ENCODE results near the gene LHFPL2.

LHFPL2 gene

GRCh38 chr5:78519198-78519941 lies 129.2 kb downstream of the LHFPL2 start:
- no peak for DNase-seq (ENCODE audit: low spot score)

GRCh38 chr5:78518365-78519197 lies 130.0 kb downstream of the LHFPL2 start:
- no peak for DNase-seq (ENCODE audit: low spot score)

DNA sequence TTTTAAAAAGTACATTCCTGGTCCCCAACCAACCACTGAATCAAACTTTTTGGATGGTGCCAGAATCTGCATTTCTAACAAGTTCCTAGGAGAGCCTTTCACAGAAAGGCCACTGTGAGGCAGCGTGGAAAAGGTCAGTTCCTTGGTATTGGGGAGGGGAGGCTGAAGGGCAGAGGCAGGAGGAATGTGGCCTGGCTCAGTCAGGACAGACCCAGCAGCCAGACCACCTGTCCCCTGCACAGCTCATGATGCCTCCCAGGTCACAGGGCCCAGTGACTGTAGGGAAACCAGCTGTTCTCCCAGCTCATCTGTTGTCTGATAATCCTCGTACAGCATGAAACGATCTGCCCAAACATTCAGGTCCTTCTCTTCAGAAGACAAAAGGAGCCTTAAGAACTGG lies 132.9 kb downstream of the LHFPL2 start:
- DNase-seq (ENCODE audit: low spot score): no peak

- DNase-seq (ENCODE audit: low spot score): no peak
These were observed 133.9 kb downstream of the LHFPL2 start for GRCh38 chr5:78514427-78515330.

DNA sequence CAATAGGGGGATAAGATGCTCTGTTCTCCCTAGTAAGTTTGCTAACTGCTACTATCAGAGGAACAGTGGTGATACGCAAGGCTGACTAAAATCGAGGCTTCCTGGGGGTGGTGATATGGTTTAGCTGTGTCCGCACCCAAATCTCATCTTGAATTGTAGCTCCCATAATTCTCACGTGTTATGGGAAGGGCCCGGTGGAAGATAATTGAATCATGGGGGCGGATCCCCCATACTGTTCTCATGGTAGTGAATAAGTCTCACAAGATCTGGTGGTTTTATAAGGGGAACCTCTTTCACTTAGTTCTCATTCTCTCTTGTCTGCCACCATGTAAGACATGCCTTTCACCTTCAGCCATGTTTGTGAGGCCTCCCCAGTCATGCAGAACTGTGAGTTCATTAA lies 135.1 kb downstream of the LHFPL2 start:
- DNase-seq (ENCODE audit: low spot score): no peak

GRCh38 chr5:78512435-78512834 lies 136.1 kb downstream of the LHFPL2 start:
- no peak for DNase-seq (ENCODE audit: low spot score)

DNA sequence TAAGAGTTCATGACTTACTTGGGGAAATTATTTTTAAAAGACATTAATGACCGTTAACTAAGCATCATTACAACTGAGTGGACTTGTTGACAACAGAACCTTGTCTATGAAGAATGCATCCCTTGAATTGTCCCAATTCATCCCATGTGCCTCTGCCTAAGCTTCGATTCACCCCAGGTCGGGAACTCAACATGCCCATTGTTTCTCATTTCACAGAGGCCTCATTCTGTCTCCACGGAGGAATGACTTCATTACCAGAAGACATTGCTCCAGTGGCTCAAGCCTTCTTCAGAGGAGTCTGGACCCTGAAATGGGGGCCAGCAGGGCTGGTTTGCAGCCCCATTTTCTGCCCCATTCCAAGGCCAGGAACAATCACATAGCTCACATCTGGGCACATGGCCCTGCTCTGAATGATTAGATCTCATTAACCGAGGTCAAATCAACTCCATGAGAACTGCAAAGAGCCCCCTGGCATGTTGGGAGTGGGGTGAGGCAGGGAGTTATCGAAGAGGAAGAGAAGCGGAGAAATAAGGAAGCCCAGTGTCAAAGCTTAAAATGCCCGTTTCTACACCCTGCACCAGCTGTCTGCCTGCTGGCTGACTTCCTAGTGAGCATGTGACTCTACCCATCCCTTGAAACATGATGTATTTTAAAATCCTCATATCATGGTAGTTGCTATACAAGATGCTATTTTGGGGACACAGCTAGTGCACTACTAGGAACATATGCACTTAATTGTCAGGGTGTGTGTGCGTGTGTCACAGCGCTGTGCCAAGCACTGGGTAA lies 137.3 kb downstream of the LHFPL2 start:
- no peak for DNase-seq (ENCODE audit: low spot score)

DNA sequence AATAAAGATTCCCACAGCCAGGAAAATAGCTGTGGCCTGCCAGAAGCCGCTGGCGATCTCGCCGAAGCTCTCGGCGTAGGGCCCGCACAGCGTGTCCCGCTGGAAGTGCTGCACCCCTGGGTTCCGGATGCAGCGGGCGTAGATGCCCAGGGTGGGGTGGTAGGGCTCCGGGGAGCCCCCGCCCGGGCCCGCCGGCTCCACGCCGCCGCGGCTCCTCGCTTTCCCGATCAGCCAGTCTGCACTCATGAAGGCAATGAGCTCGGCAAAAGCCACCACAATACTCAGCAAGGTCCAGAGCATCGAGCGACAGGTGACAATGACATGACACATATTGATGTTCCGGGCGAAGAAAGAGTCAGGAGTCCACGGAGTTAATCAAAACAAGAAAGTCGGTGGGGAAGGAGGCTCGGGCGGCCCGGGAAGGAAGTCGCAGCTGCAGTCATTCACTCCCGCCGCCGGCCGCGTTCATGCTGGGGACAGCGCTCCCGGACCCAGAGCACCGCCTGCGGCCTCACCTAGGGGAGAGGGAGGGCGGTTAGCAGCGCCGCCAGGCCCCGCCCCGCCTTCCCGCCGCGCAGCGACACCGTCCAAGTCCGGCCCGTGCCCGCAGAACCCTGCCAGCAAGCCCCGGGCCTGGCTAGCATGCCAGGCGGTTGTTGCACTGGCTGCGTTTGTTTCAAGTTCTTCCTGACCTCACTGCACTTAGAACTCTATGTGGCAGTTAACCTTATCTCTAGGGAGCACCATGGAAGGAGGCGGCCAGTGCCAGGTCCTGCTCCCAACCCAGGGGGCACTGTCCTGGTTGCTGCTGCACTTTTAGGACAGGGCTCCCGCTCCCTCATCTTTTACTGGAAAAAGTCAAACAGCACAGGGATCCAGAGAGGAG lies 138.4 kb downstream of the LHFPL2 start:
- peak; percentile 76 for DNase-seq (ENCODE audit: low spot score)

- no peak for DNase-seq (ENCODE audit: low spot score)
These were observed 139.3 kb downstream of the LHFPL2 start for GRCh38 chr5:78509145-78509865.

DNA sequence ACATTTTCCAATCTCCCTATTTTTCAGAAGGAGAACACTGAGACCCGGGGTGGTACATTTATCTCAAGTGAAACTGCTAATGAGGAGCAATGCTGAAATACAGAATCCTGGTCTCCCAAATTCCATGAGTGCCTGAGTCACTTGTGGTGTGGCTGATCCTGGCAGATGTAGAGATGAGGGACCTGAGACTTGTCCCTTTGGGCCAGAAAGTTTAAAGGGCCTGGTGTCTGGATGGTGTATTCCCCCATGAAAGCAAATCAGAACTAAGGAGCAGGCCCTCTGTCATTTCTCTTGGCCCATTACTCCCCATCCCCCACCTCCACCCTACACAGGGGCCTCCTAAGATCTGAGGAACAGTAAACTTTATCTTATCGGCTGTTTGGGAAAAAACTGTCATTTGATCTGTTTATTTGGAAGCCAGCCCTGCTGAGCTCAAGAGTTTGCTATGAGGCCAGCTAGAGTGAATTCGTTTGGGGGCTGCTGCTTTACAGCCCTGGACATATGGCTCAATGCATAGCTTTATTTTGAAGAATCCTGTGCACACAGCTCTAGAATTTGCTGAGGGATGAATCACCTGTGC lies 140.3 kb downstream of the LHFPL2 start:
- DNase-seq (ENCODE audit: low spot score): no peak

- DNase-seq (ENCODE audit: low spot score): no peak
These were observed 141.0 kb downstream of the LHFPL2 start for GRCh38 chr5:78507531-78507930.

DNA sequence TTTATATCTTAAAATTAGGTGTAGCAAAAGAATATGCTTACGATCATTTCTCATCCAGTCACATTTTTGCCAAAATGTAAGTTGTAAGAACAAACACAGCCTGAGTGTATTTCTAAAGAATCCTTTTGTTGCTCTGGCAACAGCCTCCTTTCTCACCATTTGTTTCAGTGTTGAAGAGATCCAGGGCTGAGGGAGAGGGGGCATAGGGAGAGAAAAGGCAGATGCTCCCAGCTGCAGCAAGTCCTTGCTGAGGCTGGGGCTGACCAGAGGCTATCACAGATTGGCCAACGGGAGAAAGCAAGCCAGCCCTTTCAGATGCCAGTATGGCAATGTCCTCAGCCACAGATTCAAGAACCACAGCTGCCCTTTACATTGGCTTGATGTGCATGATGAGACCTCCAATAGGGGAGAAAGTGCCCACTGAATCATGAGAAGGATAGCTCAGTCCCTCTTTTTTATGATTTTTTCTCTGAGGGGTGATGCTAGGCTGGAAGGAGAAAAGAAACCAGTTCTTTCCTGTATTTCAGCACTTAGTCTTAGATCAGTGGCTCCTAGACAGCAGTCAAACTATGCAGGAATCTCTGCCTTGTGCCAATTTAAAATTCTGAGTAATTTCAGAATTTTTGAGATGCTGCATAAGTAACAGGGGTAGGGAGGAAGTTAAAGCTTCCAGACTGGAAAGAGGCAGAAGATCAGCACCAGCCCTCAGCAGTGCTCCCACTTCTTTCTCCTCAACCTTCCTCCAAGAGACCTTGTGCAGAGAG lies 142.1 kb downstream of the LHFPL2 start:
- DNase-seq (ENCODE audit: low spot score): no peak

GRCh38 chr5:78505860-78506259 lies 142.7 kb downstream of the LHFPL2 start:
- DNase-seq (ENCODE audit: low spot score): no peak

DNA sequence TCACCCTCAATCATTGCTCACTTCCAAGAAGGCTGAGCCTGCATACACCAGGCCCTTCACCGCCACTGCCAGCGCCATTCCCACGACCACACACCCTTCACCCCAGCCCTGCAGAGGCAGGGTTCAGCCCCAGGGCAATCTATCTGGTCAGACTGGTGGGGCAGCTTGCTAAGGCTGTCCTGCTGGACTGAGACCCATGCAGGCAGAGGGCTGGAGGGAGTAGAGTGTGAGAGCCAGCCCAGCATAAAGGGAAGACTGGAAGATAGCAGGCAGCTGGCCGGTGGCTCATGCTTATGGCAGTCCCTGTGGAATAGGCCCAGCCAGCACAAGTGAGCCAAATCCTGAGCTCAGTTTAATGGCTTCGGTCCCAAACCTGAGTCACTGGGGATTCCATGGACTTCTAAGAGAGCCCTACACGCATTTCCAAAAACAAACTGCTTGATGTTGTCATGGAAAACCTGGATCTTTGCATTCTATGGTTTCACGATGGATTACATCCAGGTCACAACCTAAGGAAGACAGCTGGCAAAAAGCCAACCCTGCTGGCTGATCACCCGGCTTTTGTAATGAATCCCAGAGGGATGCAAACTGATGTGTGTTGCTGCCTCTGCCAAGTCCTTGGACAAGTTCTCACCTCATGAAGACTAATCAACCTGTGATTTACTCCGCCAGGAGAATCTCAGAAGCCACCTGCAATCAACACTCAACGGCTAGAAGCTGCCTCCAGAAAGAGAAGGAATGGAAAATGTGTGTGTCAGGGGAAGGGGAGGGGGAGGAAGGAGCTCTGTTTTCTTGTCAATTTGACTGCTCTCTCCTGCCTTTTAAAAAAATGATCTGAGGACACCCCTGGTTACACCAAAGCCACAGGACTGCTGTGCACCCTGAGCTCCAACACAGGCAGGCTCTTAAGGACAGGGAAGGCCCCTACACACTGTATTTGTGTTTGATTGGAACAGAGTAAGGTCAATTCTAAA lies 143.6 kb downstream of the LHFPL2 start:
- no peak for DNase-seq (ENCODE audit: low spot score)

DNA sequence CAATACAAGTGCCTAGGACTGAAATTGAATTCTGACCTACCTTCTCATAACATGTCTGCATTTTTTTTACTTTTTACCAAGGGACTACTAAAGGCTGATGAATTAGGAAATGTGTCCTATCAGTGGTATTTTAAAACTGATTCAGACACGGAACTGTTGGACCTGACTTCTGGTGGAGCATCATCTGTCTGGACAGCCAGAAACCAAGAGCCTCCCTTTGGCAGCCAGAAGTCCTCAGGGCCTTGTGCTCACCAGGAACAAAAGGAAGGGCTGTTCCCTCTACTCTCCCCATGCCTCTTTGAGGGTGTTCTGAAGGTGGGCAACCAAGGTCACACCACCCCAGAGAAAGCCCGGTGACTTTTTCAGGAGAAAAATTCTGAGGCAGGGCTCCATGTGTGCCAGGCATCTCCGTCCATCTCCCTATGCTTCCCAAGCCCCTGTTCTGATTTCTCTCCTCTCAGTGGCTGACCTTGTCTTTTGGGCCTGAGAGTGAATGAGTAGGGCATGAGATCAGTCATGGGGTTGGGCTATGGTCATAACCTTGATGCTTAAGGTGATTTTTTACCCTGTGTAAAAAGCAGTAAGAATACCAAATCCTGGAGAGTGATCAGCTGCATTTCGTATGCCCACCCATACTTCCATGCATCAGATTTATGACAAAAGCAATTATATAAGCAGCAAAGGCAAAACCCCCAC lies 144.5 kb downstream of the LHFPL2 start:
- DNase-seq (ENCODE audit: low spot score): no peak

GRCh38 chr5:78501411-78502352 lies 146.9 kb downstream of the LHFPL2 start:
- no peak for DNase-seq (ENCODE audit: low spot score)

All from ecto neural progenitor cell (in vitro differentiated cells).